IMR-90 (cell line): ENCODE measurements around the gene FN3KRP. TPM values are rescaled to one million over a fixed set of nuclear protein-coding genes. Genes with fewer than 3 reads are reported as not detected.

Source experiments
- ATAC-seq: fragments of 200-7000 bp; cut with Tn5 transposase; 2 replicates; pipeline ENCODE4 v1.9.1; 2020; ENCODE audit warnings: low read depth, mild to moderate bottlenecking, moderate library complexity
- BruUV-seq: library from RNA; stranded (reverse); fragments of 400-500 nt; replicated peaks from 2 replicates; lab custom pipeline; 2021; lab: Mats Ljungman, UMichigan
- CTCF ChIA-PET: fragments of 300-600 bp; formaldehyde crosslinking; extraction: SDS; loops from one replicate; lab custom pipeline; 2021; ENCODE audit warnings: antibody characterized with exemption; lab: Yijun Ruan, JAX
- POLR2A ChIA-PET: fragments of 300-600 bp; sonication (Branson Sonifier 250); formaldehyde crosslinking; loops from one replicate; lab custom pipeline; 2022; ENCODE audit warnings: antibody characterized with exemption; ENCODE audit not compliant: unreplicated experiment; lab: Charles Lee
- DNase-seq: peaks from one replicate; pipeline ENCODE4 v3.0.0; 2013
- H2AFZ ChIP-seq: replicated peaks from 2 replicates; pipeline ENCODE3; 2013; ENCODE audit warnings: low read length, mild to moderate bottlenecking; ENCODE audit not compliant: poor library complexity
- H2AK5ac ChIP-seq: 2 replicates; pipeline ENCODE4 v1.6.1; 2013; ENCODE audit warnings: low read depth, low read length, inconsistent platforms
- H2AK9ac ChIP-seq: replicated peaks from 2 replicates; pipeline ENCODE3; 2013; ENCODE audit warnings: mild to moderate bottlenecking, low read depth, low read length, moderate library complexity; ENCODE audit not compliant: poor library complexity
- H2BK120ac ChIP-seq: 2 replicates; pipeline ENCODE4 v1.6.1; 2013; ENCODE audit warnings: low read depth, low read length, inconsistent platforms
- H2BK15ac ChIP-seq: 3 replicates; pipeline ENCODE4 v1.6.1; 2013; ENCODE audit warnings: low read depth, low read length, inconsistent platforms
- H2BK20ac ChIP-seq: 2 replicates; pipeline ENCODE4 v1.6.1; 2013; ENCODE audit warnings: low read depth, mild to moderate bottlenecking, inconsistent platforms, low read length, moderate library complexity
- H2BK5ac ChIP-seq: 2 replicates; pipeline ENCODE4 v1.6.1; 2013; ENCODE audit warnings: mild to moderate bottlenecking, low read depth, low read length, inconsistent platforms; ENCODE audit not compliant: poor library complexity, severe bottlenecking
- H3K14ac ChIP-seq: replicated peaks from 2 replicates; pipeline ENCODE4 v1.6.1; 2013; ENCODE audit warnings: low read depth, low read length, inconsistent platforms
- H3K18ac ChIP-seq: 2 replicates; pipeline ENCODE4 v1.6.1; 2013; ENCODE audit warnings: low read depth, low read length, control low read depth
- H3K23ac ChIP-seq: 2 replicates; pipeline ENCODE4 v1.6.1; 2013; ENCODE audit warnings: low read depth, low read length, inconsistent platforms
- H3K27ac ChIP-seq: 2 replicates; pipeline ENCODE4 v1.5.1; 2013; ENCODE audit warnings: mild to moderate bottlenecking, control low read depth, low read length; ENCODE audit not compliant: insufficient read depth
- H3K27me3 ChIP-seq: 2 replicates; pipeline ENCODE4 v1.6.1; 2013; ENCODE audit warnings: low read length; ENCODE audit not compliant: control insufficient read depth, insufficient read depth
- H3K36me3 ChIP-seq: 2 replicates; pipeline ENCODE4 v1.6.1; 2013; ENCODE audit warnings: low read length, mixed read lengths; ENCODE audit not compliant: control insufficient read depth, insufficient read depth
- H3K4ac ChIP-seq: 2 replicates; pipeline ENCODE4 v1.6.1; 2013; ENCODE audit warnings: low read depth, low read length, inconsistent platforms
- H3K4me1 ChIP-seq: 2 replicates; pipeline ENCODE4 v1.6.1; 2013; ENCODE audit warnings: low read length, mixed read lengths; ENCODE audit not compliant: control insufficient read depth, insufficient read depth
- H3K4me2 ChIP-seq: 2 replicates; pipeline ENCODE4 v1.6.1; 2013; ENCODE audit warnings: low read depth, mild to moderate bottlenecking, control low read depth, low read length, moderate library complexity
- H3K4me3 ChIP-seq: 2 replicates; pipeline ENCODE4 v1.5.1; 2013; ENCODE audit warnings: low read depth, mild to moderate bottlenecking, control low read depth, low read length, moderate library complexity; ENCODE audit not compliant: insufficient read depth
- H3K56ac ChIP-seq: 2 replicates; pipeline ENCODE4 v1.6.1; 2013; ENCODE audit warnings: low read length, inconsistent platforms; ENCODE audit not compliant: insufficient read depth; ENCODE audit errors: extremely low read depth
- H3K79me1 ChIP-seq, 2 experiments: 2 replicates each; pipeline ENCODE4 v1.6.1; 2013; ENCODE audit warnings: low read length in 2 of 2, inconsistent platforms in 1 of 2, low read depth in 1 of 2
- H3K9ac ChIP-seq: 2 replicates; pipeline ENCODE4 v1.6.1; 2013; ENCODE audit warnings: low read depth, low read length, control low read depth
- H3K9me1 ChIP-seq: 2 replicates; pipeline ENCODE4 v1.6.1; 2013; ENCODE audit warnings: low read length, inconsistent platforms; ENCODE audit not compliant: insufficient read depth
- H3K9me3 ChIP-seq: 2 replicates; pipeline ENCODE4 v1.6.1; 2013; ENCODE audit warnings: low read length; ENCODE audit not compliant: control insufficient read depth, insufficient read depth
- H4K20me1 ChIP-seq: 2 replicates; pipeline ENCODE4 v1.6.1; 2013; ENCODE audit warnings: low read length, inconsistent platforms; ENCODE audit not compliant: insufficient read depth
- H4K5ac ChIP-seq: 2 replicates; pipeline ENCODE4 v1.6.1; 2013; ENCODE audit warnings: mild to moderate bottlenecking, low read depth, low read length, control low read depth
- H4K8ac ChIP-seq, 2 experiments: 2 replicates each; pipeline ENCODE4 v1.6.1; 2013; ENCODE audit warnings: low read depth in 2 of 2, low read length in 2 of 2, control low read depth in 1 of 2, inconsistent platforms in 1 of 2
- H4K91ac ChIP-seq: 2 replicates; pipeline ENCODE4 v1.6.1; 2013; ENCODE audit warnings: low read depth, low read length, inconsistent platforms; ENCODE audit not compliant: insufficient read depth
- CHD1 ChIP-seq: IDR thresholded peaks from 2 replicates; pipeline ENCODE4 v1.6.1; 2012; ENCODE audit warnings: low read depth, low read length, improper control_type of control experiment
- FOS ChIP-seq: fragments of 150-350 bp; IDR thresholded peaks from 2 replicates; pipeline ENCODE4 v1.6.1; 2016; ENCODE audit warnings: low read depth, low read length
- MAZ ChIP-seq: IDR thresholded peaks from 2 replicates; pipeline ENCODE4 v1.6.1; 2012; ENCODE audit warnings: low read depth, mild to moderate bottlenecking, low read length, improper control_type of control experiment, moderate library complexity, borderline replicate concordance
- MXI1 ChIP-seq: IDR thresholded peaks from 2 replicates; pipeline ENCODE4 v1.6.1; 2012; ENCODE audit warnings: low read depth, mild to moderate bottlenecking, low read length, moderate library complexity, borderline replicate concordance
- POLR2A ChIP-seq: IDR thresholded peaks from 2 replicates; pipeline ENCODE4 v1.6.1; 2012; ENCODE audit warnings: mild to moderate bottlenecking, low read depth, low read length
- RCOR1 ChIP-seq: IDR thresholded peaks from 2 replicates; pipeline ENCODE4 v1.6.1; 2012; ENCODE audit warnings: mild to moderate bottlenecking, low read length, improper control_type of control experiment; ENCODE audit not compliant: insufficient replicate concordance
- RFX5 ChIP-seq: IDR thresholded peaks from 2 replicates; pipeline ENCODE4 v1.8.0; 2012; ENCODE audit warnings: low read depth, mild to moderate bottlenecking, low read length, moderate library complexity
- SMC3 ChIP-seq: fragments of 150-350 bp; IDR thresholded peaks from 2 replicates; pipeline ENCODE4 v1.6.1; 2016; ENCODE audit warnings: low read depth, mild to moderate bottlenecking, antibody characterized with exemption, low read length, moderate library complexity
- WGBS, 2 experiments: methylation state at CpG; one replicate each; pipeline versions ENCODE4 v1.1.5 to v1.1.7; 2013; ENCODE audit warnings: missing lambda C conversion rate in 2 of 2; ENCODE audit not compliant: insufficient read length in 1 of 2; ENCODE audit errors: extremely low coverage in 2 of 2; 5-methylcytosine and 5-hydroxymethylcytosine counted together
- dilution Hi-C: fragments of 300-500 bp; cut with HindIII; formaldehyde crosslinking; loops from one replicate; pipeline ENCODE4 v1.14.3; 2018; ENCODE audit warnings: low sequenced_read_pairs; ENCODE audit not compliant: unreplicated experiment
- in situ Hi-C: fragments of 300-500 bp; cut with MboI; formaldehyde crosslinking; loops from 3 replicates; pipeline ENCODE4 v1.14.3; 2019; ENCODE audit warnings: low sequenced_read_pairs, inconsistent platforms, mixed read lengths
- intact Hi-C: fragments of 100-400 bp; cut with micrococcal nuclease; formaldehyde crosslinking; loops from 2 replicates; pipeline ENCODE4 v1.10.0; 2022
- polyA plus RNA-seq, 3 experiments: library from polyadenylated mRNA; depleted of rRNA; stranded (reverse); fragments of >200 nt; gene quantifications; 2 replicates each; pipeline ENCODE4 v1.2.3, GENCODE V29; 2012; ENCODE audit warnings: low replicate concordance in 1 of 3
- total RNA-seq: library from RNA; depleted of rRNA; stranded (reverse); fragments of >200 nt; gene quantifications from 2 replicates; pipeline ENCODE4 v1.2.3, GENCODE V29; 2012
- TF ChIP-seq, protein P1 (sequence below): fragments of 150-350 bp; IDR thresholded peaks from 2 replicates; pipeline ENCODE4 v1.6.1; 2017; ENCODE audit warnings: mild to moderate bottlenecking, antibody characterized with exemption, low read length, low read depth
- TF ChIP-seq, protein P2 (sequence below): conservative IDR thresholded peaks from 2 replicates; pipeline ENCODE4 v1.5.1; 2012; ENCODE audit warnings: mild to moderate bottlenecking, low read depth, low read length, improper control_type of control experiment

The FN3KRP gene
- total and polyA plus RNA-seq, 2 of the 4 experiments (the other 2 are of a cell fraction) = 18.6 to 20.3 TPM

DNA sequence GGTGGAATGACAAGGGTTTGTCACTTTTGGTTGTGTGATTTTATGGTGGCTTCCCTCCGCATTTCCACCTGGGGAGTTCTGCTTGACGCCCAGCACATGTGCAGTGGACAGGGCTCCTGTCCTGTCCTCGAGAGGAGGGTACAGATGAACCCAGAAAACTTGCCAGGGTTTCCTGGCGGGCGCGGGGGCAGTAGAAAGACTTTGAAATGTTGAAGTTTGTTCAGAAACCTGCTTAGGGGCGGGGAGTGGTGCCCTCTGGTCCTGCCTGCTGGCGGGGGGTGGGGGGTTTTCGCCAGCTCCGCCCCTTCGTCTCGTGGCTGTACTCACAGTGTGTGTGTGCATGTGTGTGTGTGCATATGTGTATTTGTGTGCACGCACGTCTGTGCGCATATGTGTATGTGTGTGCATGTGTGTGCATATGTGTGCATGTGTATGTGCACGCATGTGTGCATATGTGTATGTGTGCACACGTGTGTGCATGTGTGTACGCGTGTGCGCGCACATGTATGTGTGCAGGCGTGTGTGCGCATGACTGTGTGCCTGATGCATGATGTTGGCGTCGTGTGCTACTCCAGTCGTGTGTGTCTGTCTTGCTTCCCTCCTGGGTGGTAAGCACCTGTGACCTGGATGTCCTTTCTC lies 6.8 kb downstream of the FN3KRP start:
- no peak overlapping the region for H2BK20ac ChIP-seq
- no peaks in the 10 kb centered on the region for H3K9me3 ChIP-seq
- H3K14ac ChIP-seq = no peak overlapping the region
- in situ Hi-C loops (no loop called here), dilution Hi-C loops (no loop called here), intact Hi-C loops (no loop called here)
- ATAC-seq (no peak), DNase-seq (no peak)
- H4K20me1 ChIP-seq = no peaks in the 10 kb centered on the region
- H3K9ac ChIP-seq = no peak overlapping the region
- H3K36me3 ChIP-seq = peaks cover 37% of the 10 kb centered on the region
- no peak overlapping the region for H2BK5ac ChIP-seq
- no peak overlapping the region for H4K8ac ChIP-seq
- no peaks in the 10 kb centered on the region for H3K27me3 ChIP-seq
- no TSS peak for BruUV-seq
- no peak overlapping the region for H3K4me3 ChIP-seq
- H4K91ac ChIP-seq = no peak overlapping the region
- H2BK120ac ChIP-seq = no peak overlapping the region
- H3K56ac ChIP-seq = no peak overlapping the region
- no peaks in the 10 kb centered on the region for H3K4me1 ChIP-seq
- no peak overlapping the region for H3K18ac ChIP-seq
- H3K79me1 ChIP-seq = peaks cover 2 to 13% of the 10 kb centered on the region in 2 experiments
- no peak overlapping the region for H2BK15ac ChIP-seq
- H4K5ac ChIP-seq = no peak overlapping the region
- H2AK5ac ChIP-seq = no peak overlapping the region
- no peak overlapping the region for H3K4ac ChIP-seq
- ChIA-PET CTCF (no interaction called here), POLR2A (no interaction called here)
- TF ChIP-seq, protein P1, sequence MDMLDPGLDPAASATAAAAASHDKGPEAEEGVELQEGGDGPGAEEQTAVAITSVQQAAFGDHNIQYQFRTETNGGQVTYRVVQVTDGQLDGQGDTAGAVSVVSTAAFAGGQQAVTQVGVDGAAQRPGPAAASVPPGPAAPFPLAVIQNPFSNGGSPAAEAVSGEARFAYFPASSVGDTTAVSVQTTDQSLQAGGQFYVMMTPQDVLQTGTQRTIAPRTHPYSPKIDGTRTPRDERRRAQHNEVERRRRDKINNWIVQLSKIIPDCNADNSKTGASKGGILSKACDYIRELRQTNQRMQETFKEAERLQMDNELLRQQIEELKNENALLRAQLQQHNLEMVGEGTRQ = no peak
- TF ChIP-seq MXI1 (no peak), FOS (no peak), POLR2A (no peak), RCOR1 (no peak), RFX5 (no peak), MAZ (no peak), CHD1 (no peak), SMC3 (no peak)
- TF ChIP-seq, protein P2, sequence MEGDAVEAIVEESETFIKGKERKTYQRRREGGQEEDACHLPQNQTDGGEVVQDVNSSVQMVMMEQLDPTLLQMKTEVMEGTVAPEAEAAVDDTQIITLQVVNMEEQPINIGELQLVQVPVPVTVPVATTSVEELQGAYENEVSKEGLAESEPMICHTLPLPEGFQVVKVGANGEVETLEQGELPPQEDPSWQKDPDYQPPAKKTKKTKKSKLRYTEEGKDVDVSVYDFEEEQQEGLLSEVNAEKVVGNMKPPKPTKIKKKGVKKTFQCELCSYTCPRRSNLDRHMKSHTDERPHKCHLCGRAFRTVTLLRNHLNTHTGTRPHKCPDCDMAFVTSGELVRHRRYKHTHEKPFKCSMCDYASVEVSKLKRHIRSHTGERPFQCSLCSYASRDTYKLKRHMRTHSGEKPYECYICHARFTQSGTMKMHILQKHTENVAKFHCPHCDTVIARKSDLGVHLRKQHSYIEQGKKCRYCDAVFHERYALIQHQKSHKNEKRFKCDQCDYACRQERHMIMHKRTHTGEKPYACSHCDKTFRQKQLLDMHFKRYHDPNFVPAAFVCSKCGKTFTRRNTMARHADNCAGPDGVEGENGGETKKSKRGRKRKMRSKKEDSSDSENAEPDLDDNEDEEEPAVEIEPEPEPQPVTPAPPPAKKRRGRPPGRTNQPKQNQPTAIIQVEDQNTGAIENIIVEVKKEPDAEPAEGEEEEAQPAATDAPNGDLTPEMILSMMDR = no peak
- H3K27ac ChIP-seq = no peak overlapping the region
- no peak overlapping the region for H3K4me2 ChIP-seq
- no peak overlapping the region for H3K23ac ChIP-seq
- peaks cover 3% of the 10 kb centered on the region for H3K9me1 ChIP-seq
- H2AFZ ChIP-seq = no peak overlapping the region
- no peak overlapping the region for H2AK9ac ChIP-seq
- 99% methylated on average over 19 of the region's 26 CpGs; no CpG with 5 or more reads in 1 of the 2 experiments for WGBS, 2 experiments
